Smooth muscle cell (in vitro differentiated cells): Measurements from ENCODE around the gene ATP5F1C. TPM values are rescaled to one million over a fixed set of nuclear protein-coding genes. Genes with fewer than 3 reads are reported as not detected.
"Not testable (repeated sequence)": the region's sequence is repeated elsewhere in the genome, so short reads cannot be mapped to it uniquely, and the experiment has no call there.

Experiments used
- DNase-seq: peaks from one replicate; lab custom pipeline; 2025; ENCODE audit not compliant: unreplicated experiment; lab: John Stamatoyannopoulos, UW
- H2AFZ ChIP-seq: fragments of 200-600 bp; sonication (generic); 2 replicates; pipeline ENCODE4 v1.6.0; 2016; ENCODE audit warnings: antibody characterized with exemption, low read depth, mild to moderate bottlenecking
- H3F3A ChIP-seq: fragments of 200-600 bp; sonication (generic); 2 replicates; pipeline ENCODE4 v1.6.0; 2017; ENCODE audit warnings: antibody characterized with exemption, low read depth
- H3K27ac ChIP-seq: fragments of 200-600 bp; sonication (generic); 2 replicates; pipeline ENCODE4 v1.5.1; 2016; ENCODE audit warnings: low read depth, mild to moderate bottlenecking
- H3K27me3 ChIP-seq: fragments of 200-600 bp; sonication (generic); 2 replicates; pipeline ENCODE4 v1.6.1; 2016; ENCODE audit warnings: low read depth, mild to moderate bottlenecking
- H3K36me3 ChIP-seq: fragments of 200-600 bp; sonication (generic); 2 replicates; pipeline ENCODE4 v1.5.1; 2016; ENCODE audit warnings: low read depth
- H3K4me1 ChIP-seq: fragments of 200-600 bp; sonication (generic); 2 replicates; pipeline ENCODE4 v1.5.1; 2016; ENCODE audit warnings: low read depth
- H3K4me2 ChIP-seq: fragments of 200-600 bp; sonication (generic); 2 replicates; pipeline ENCODE4 v1.6.0; 2016; ENCODE audit warnings: mild to moderate bottlenecking
- H3K4me3 ChIP-seq: fragments of 200-600 bp; sonication (generic); 2 replicates; pipeline ENCODE4 v1.5.1; 2016; ENCODE audit warnings: mild to moderate bottlenecking
- H3K79me2 ChIP-seq: fragments of 200-600 bp; sonication (generic); 2 replicates; pipeline ENCODE4 v1.6.0; 2016; ENCODE audit warnings: low read depth, mild to moderate bottlenecking
- H3K9ac ChIP-seq: fragments of 200-600 bp; sonication (generic); 2 replicates; pipeline ENCODE4 v1.6.0; 2016; ENCODE audit warnings: low read depth
- H3K9me3 ChIP-seq: fragments of 200-600 bp; sonication (generic); replicated peaks from 2 replicates; pipeline ENCODE4 v1.5.1; 2016; ENCODE audit warnings: low read depth
- H4K20me1 ChIP-seq: fragments of 200-600 bp; sonication (generic); 2 replicates; pipeline ENCODE4 v1.6.0; 2016; ENCODE audit warnings: low read depth
- CTCF ChIP-seq: fragments of 200-600 bp; sonication (generic); IDR thresholded peaks from 2 replicates; pipeline ENCODE4 v1.5.1; 2017; ENCODE audit warnings: borderline replicate concordance, mild to moderate bottlenecking, antibody characterized with exemption; ENCODE audit not compliant: insufficient read depth, poor library complexity, severe bottlenecking
- WGBS: methylation state at CpG from one replicate; pipeline ENCODE4 v1.1.7; 2016; ENCODE audit warnings: low lambda C conversion rate; 5-methylcytosine and 5-hydroxymethylcytosine counted together
- polyA plus RNA-seq: library from polyadenylated mRNA; unstranded; fragments of >200 nt; fragmentation: Nextera tagmentation; extraction: Ambion mirVana; gene quantifications from 2 replicates; pipeline ENCODE4 v1.2.1, GENCODE V29; 2016
- total RNA-seq: library from RNA; depleted of rRNA; stranded (reverse); fragments of >200 nt; gene quantifications from 2 replicates; pipeline ENCODE4 v1.2.3, GENCODE V29; 2014

ATP5F1C gene
- total RNA-seq (352 and 395 TPM in 2 replicates), polyA plus RNA-seq (204 and 206 TPM in 2 replicates)

GRCh38 chr10:7787857-7788638 is at the start of gene ATP5F1C, which contains the start of gene KIN:
TSS of gene ATP5F1C (plus strand) at chr10:7788177. CDS start at chr10:7788208, 31 bp downstream.
TSS of gene KIN (minus strand) at chr10:7787993. CDS start at chr10:7787933, 60 bp downstream.
- TF ChIP-seq CTCF, result no peak

GRCh38 chr10:7738536-7739407 is 49.2 kb upstream of the ATP5F1C start:
- Histone ChIP-seq H4K20me1 (no peaks in the 10 kb centered on the region), H3K9me3 (no peaks in the 10 kb centered on the region), H3F3A (no peaks in the 10 kb centered on the region), H3K9ac (no peak overlapping the region), H2AFZ (no peak overlapping the region), H3K4me2 (no peak overlapping the region), H3K27ac (no peak overlapping the region), H3K4me3 (no peak overlapping the region), H3K36me3 (no peaks in the 10 kb centered on the region), H3K4me1 (no peaks in the 10 kb centered on the region), H3K27me3 (peaks cover 4% of the 10 kb centered on the region), H3K79me2 (no peaks in the 10 kb centered on the region)
- 90% methylated on average over 20 of the region's 20 CpGs for WGBS
- no peak for DNase-seq
- TF ChIP-seq CTCF, result no peak

More at GRCh38 chr10:7787857-7788638, at the start of gene ATP5F1C, which contains the start of gene KIN:
- no peaks in the 10 kb centered on the region for H3F3A ChIP-seq
- H4K20me1 ChIP-seq, result peaks cover 89% of the 10 kb centered on the region
- WGBS, result under 1% methylated on average over 50 of the region's 59 CpGs
- peaks cover 29% of the 10 kb centered on the region for H3K4me1 ChIP-seq
- H3K79me2 ChIP-seq, result peaks cover 98% of the 10 kb centered on the region
- peak within 1 kb of the TSS; percentile 89 for H3K4me2 ChIP-seq
- H2AFZ ChIP-seq, result peak within 1 kb of the TSS; percentile 94
- no peaks in the 10 kb centered on the region for H3K9me3 ChIP-seq
- H3K9ac ChIP-seq, result peak within 1 kb of the TSS; percentile 97
- no peaks in the 10 kb centered on the region for H3K36me3 ChIP-seq
- H3K27ac ChIP-seq, result peak within 1 kb of the TSS; percentile 65
- H3K4me3 ChIP-seq, result peak within 1 kb of the TSS; percentile 94
- no peaks in the 10 kb centered on the region for H3K27me3 ChIP-seq
- peak; percentile 92 for DNase-seq

- TF ChIP-seq CTCF, result no peak
- Histone ChIP-seq H3K9me3 (no peaks in the 10 kb centered on the region), H3K4me1 (no peaks in the 10 kb centered on the region), H3F3A (no peaks in the 10 kb centered on the region), H3K4me3 (no peak overlapping the region), H2AFZ (no peak overlapping the region), H3K79me2 (no peaks in the 10 kb centered on the region), H3K36me3 (no peaks in the 10 kb centered on the region), H3K27me3 (peaks cover 4% of the 10 kb centered on the region), H4K20me1 (no peaks in the 10 kb centered on the region), H3K4me2 (no peak overlapping the region), H3K27ac (no peak overlapping the region), H3K9ac (no peak overlapping the region)
- WGBS, result 91% methylated on average over 8 of the region's 8 CpGs
- no peak for DNase-seq
These were observed 43.7 kb upstream of the ATP5F1C start for GRCh38 chr10:7744307-7744706.

GRCh38 chr10:7748637-7749036 is 39.3 kb upstream of the ATP5F1C start:
- not testable (repeated sequence) for H3K4me1 ChIP-seq, H3K27me3 ChIP-seq, H2AFZ ChIP-seq, H4K20me1 ChIP-seq, H3K27ac ChIP-seq, H3K9me3 ChIP-seq, H3K36me3 ChIP-seq, DNase-seq, H3K4me2 ChIP-seq, H3K9ac ChIP-seq, H3F3A ChIP-seq, H3K79me2 ChIP-seq, H3K4me3 ChIP-seq
- 83% methylated on average over 7 of the region's 7 CpGs for WGBS
